ENCODE data around the gene FBRS. TPM values are rescaled to one million over a fixed set of nuclear protein-coding genes. Genes with fewer than 3 reads are reported as not detected.

The FBRS gene
- total and polyA plus RNA-seq, 2 of the 13 experiments (the other 11 are each of a cell fraction or from before 2014, with no cell fraction given): 13.7 to 16.2 TPM

DNA sequence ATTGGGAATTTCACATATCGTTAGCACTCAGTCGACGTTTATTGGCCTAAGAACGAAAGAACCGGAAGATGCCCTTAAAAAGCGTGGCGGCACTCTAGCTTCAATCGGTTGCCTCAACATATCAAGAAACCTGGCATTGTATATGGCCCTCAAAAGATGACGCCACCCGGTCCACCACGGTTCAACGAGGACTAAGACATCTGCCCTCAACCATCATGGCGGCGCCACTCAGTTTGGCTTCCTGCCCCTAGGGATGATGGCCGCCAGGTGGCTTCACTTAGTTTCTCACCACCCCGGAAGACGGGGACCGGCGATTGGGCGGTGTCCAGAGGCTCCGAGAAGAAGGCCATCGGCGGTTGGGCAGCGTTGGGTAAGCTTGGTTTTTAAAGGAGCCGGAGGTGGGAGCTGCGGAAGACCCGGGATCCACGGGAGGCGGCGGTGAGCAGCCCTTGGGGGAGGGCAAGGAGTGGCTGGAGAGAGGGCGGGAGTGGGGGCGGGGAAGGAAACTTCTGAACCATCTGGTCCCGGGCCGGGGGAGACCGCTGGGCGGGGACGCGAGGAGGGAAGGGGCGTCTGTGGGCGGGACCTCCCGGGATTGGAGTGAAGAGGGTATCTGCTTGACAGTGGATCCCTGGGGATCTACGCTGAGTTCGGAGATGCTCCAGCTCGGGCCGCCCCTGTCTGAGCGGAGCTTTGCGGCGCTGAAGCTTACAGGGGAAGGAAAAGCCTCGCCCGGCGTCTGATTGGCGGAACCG is 7.7 kb upstream of the FBRS start, which contains the start of gene PRR14 (continued):
- TF ChIP-seq ISL2 (CRISPR knock-in tag; IDR thresholded peaks at IDR 0.05) (no peak; the same call in 1 of the 2 replicates), JUN (CRISPR knock-in tag; IDR thresholded peaks at IDR 0.05) (0 out of 2 replicates have a peak, but pooled peaks have one; percentile 58), ZNF121 (CRISPR knock-in tag; IDR thresholded peaks at IDR 0.05) (no peak), SMC3 (IDR thresholded peaks at IDR 0.05; ENCODE audit: low read length) (no peak), RXRA (CRISPR knock-in tag; IDR thresholded peaks at IDR 0.05) (peak; percentile 63; the same call in 1 of the 2 replicates), TCF12 (IDR thresholded peaks at IDR 0.05) (no peak), TCF12 (CRISPR knock-in tag; IDR thresholded peaks at IDR 0.05) (no peak; the same call in none of the 2 replicates), ZNF766 (CRISPR knock-in tag; IDR thresholded peaks at IDR 0.05; ENCODE audit: borderline replicate concordance) (0 out of 2 replicates have a peak, but pooled peaks have one; percentile 26), HHEX (CRISPR knock-in tag; IDR thresholded peaks at IDR 0.05) (no peak), CHD4 (IDR thresholded peaks at IDR 0.05; ENCODE audit: borderline replicate concordance, low read length) (0 out of 2 replicates have a peak, but pooled peaks have one; percentile 47), LCORL (IDR thresholded peaks at IDR 0.05) (no peak), LCORL (CRISPR knock-in tag; IDR thresholded peaks at IDR 0.05) (peak; percentile 65; the same call in 1 of the 2 replicates), SIN3A (IDR thresholded peaks at IDR 0.05; ENCODE audit: borderline replicate concordance, low read depth, low read length) (peak; percentile 67; the same call in 1 of the 2 replicates), FOXK2 (IDR thresholded peaks at IDR 0.05) (no peak), ZNF562 (CRISPR knock-in tag; IDR thresholded peaks at IDR 0.05; ENCODE audit: borderline replicate concordance) (no peak), TBL1XR1 (IDR thresholded peaks at IDR 0.05; ENCODE audit: borderline replicate concordance, low read length, partially characterized antibody) (no peak), GATAD2A (CRISPR knock-in tag; IDR thresholded peaks at IDR 0.05) (peak; percentile 65; the same call in 1 of the 2 replicates), ZNF350 (CRISPR knock-in tag; IDR thresholded peaks at IDR 0.05; ENCODE audit: borderline replicate concordance, low read depth) (peak; percentile 90), GABPA (IDR thresholded peaks at IDR 0.05; ENCODE audit: low read depth, low read length) (no peak), GABPA (CRISPR knock-in tag; IDR thresholded peaks at IDR 0.05; ENCODE audit: low read depth) (peak; percentile 86), KDM6A (CRISPR knock-in tag; IDR thresholded peaks at IDR 0.05; ENCODE audit: low read depth) (no peak), ZNF780A (CRISPR knock-in tag; IDR thresholded peaks at IDR 0.05) (0 out of 2 replicates have a peak, but pooled peaks have one; percentile 56), ZFAT (CRISPR knock-in tag; conservative IDR thresholded peaks at IDR 0.05) (no peak), RBM22 (optimal IDR thresholded peaks at IDR 0.05; ENCODE audit: low read length) (no peak), ZNF629 (CRISPR knock-in tag; conservative IDR thresholded peaks at IDR 0.05) (no peak), ZNF207 (IDR thresholded peaks at IDR 0.05; ENCODE audit: borderline replicate concordance) (no peak), SYNCRIP (IDR thresholded peaks at IDR 0.05; ENCODE audit: insufficient read depth, low read depth, low read length) (no peak), ZNF446 (CRISPR knock-in tag; IDR thresholded peaks at IDR 0.05) (no peak; the same call in 1 of the 2 replicates)
- TF ChIP-seq, protein P1, sequence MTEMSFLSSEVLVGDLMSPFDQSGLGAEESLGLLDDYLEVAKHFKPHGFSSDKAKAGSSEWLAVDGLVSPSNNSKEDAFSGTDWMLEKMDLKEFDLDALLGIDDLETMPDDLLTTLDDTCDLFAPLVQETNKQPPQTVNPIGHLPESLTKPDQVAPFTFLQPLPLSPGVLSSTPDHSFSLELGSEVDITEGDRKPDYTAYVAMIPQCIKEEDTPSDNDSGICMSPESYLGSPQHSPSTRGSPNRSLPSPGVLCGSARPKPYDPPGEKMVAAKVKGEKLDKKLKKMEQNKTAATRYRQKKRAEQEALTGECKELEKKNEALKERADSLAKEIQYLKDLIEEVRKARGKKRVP (CRISPR knock-in tag; IDR thresholded peaks at IDR 0.05): peak in 1 of 2 experiments; percentile 70; a peak in 1 of 4 replicates
- TF ChIP-seq, protein P2, sequence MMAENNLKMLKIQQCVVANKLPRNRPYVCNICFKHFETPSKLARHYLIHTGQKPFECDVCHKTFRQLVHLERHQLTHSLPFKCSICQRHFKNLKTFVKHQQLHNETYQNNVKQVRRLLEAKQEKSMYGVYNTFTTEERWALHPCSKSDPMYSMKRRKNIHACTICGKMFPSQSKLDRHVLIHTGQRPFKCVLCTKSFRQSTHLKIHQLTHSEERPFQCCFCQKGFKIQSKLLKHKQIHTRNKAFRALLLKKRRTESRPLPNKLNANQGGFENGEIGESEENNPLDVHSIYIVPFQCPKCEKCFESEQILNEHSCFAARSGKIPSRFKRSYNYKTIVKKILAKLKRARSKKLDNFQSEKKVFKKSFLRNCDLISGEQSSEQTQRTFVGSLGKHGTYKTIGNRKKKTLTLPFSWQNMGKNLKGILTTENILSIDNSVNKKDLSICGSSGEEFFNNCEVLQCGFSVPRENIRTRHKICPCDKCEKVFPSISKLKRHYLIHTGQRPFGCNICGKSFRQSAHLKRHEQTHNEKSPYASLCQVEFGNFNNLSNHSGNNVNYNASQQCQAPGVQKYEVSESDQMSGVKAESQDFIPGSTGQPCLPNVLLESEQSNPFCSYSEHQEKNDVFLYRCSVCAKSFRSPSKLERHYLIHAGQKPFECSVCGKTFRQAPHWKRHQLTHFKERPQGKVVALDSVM (CRISPR knock-in tag; IDR thresholded peaks at IDR 0.05): no peak
- TF ChIP-seq, protein P3, sequence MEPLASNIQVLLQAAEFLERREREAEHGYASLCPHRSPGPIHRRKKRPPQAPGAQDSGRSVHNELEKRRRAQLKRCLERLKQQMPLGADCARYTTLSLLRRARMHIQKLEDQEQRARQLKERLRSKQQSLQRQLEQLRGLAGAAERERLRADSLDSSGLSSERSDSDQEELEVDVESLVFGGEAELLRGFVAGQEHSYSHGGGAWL (CRISPR knock-in tag; IDR thresholded peaks at IDR 0.05): 0 out of 2 replicates have a peak, but pooled peaks have one; percentile 43
